HepG2 (cell line): ENCODE data around the gene YPEL3. TPM values are rescaled to one million over a fixed set of nuclear protein-coding genes. Genes with fewer than 3 reads are reported as not detected.

Experiments used
- NFAT5 ChIP-seq: sonication (generic); formaldehyde crosslinking; IDR thresholded peaks from 2 replicates; pipeline ENCODE4 v1.4.0; 2020; ENCODE audit warnings: missing genetic modification reagents
- ZSCAN21 ChIP-seq: sonication (generic); formaldehyde crosslinking; IDR thresholded peaks from 2 replicates; pipeline ENCODE4 v1.8.0; 2022; ENCODE audit warnings: mild to moderate bottlenecking, missing genetic modification reagents, moderate library complexity, borderline replicate concordance
- polyA plus RNA-seq, 8 experiments: library from polyadenylated mRNA; depleted of rRNA in 3 of 8; stranded (reverse) in 7 of 8; unstranded in 1 of 8; fragments of >200 nt; fragmentation: Illumina TruSeq in 4 of 8; extraction: Trizol in 4 of 8; gene quantifications; 2 replicates each; pipeline versions ENCODE4 v1.2.1 to v1.2.3, GENCODE V29; 2011 to 2016; ENCODE audit warnings: low read depth in 4 of 8, missing spikeins in 1 of 8, mixed read lengths in 1 of 8; ENCODE audit not compliant: insufficient read depth in 1 of 8
- total RNA-seq, 5 experiments: library from RNA; depleted of rRNA; stranded (reverse); fragments of >200 nt; fragmentation: Illumina TruSeq; extraction: Trizol; gene quantifications; 2 replicates each; pipeline ENCODE4 v1.2.3, GENCODE V29; 2016; ENCODE audit warnings: low read depth in 1 of 5
- TF ChIP-seq, protein P1 (sequence below): sonication (generic); formaldehyde crosslinking; IDR thresholded peaks from 2 replicates; pipeline ENCODE4 v1.5.0; 2020; ENCODE audit warnings: mild to moderate bottlenecking, missing genetic modification reagents, borderline replicate concordance
- TF ChIP-seq, protein P2 (sequence below): sonication (generic); formaldehyde crosslinking; IDR thresholded peaks from 2 replicates; pipeline ENCODE4 v1.5.1; 2020; ENCODE audit warnings: mild to moderate bottlenecking, missing genetic modification reagents, borderline replicate concordance
- TF ChIP-seq, protein P3 (sequence below): sonication (generic); formaldehyde crosslinking; IDR thresholded peaks from 2 replicates; pipeline ENCODE4 v1.9.0; 2021; ENCODE audit warnings: missing genetic modification reagents, borderline replicate concordance
- TF ChIP-seq, protein P4 (sequence below): IDR thresholded peaks from 2 replicates; pipeline ENCODE4 v1.6.1; 2016; ENCODE audit warnings: low read depth

YPEL3 gene
- total and polyA plus RNA-seq, 2 of the 13 experiments (the other 11 are each of a cell fraction or from before 2014, with no cell fraction given): 5.4 to 47.0 TPM

- TF ChIP-seq, protein P1, sequence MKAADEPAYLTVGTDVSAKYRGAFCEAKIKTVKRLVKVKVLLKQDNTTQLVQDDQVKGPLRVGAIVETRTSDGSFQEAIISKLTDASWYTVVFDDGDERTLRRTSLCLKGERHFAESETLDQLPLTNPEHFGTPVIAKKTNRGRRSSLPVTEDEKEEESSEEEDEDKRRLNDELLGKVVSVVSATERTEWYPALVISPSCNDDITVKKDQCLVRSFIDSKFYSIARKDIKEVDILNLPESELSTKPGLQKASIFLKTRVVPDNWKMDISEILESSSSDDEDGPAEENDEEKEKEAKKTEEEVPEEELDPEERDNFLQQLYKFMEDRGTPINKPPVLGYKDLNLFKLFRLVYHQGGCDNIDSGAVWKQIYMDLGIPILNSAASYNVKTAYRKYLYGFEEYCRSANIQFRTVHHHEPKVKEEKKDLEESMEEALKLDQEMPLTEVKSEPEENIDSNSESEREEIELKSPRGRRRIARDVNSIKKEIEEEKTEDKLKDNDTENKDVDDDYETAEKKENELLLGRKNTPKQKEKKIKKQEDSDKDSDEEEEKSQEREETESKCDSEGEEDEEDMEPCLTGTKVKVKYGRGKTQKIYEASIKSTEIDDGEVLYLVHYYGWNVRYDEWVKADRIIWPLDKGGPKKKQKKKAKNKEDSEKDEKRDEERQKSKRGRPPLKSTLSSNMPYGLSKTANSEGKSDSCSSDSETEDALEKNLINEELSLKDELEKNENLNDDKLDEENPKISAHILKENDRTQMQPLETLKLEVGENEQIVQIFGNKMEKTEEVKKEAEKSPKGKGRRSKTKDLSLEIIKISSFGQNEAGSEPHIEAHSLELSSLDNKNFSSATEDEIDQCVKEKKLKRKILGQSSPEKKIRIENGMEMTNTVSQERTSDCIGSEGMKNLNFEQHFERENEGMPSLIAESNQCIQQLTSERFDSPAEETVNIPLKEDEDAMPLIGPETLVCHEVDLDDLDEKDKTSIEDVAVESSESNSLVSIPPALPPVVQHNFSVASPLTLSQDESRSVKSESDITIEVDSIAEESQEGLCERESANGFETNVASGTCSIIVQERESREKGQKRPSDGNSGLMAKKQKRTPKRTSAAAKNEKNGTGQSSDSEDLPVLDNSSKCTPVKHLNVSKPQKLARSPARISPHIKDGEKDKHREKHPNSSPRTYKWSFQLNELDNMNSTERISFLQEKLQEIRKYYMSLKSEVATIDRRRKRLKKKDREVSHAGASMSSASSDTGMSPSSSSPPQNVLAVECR (CRISPR knock-in tag): peak; percentile 78; the same call in 1 of the 2 replicates
- TF ChIP-seq, protein P2, sequence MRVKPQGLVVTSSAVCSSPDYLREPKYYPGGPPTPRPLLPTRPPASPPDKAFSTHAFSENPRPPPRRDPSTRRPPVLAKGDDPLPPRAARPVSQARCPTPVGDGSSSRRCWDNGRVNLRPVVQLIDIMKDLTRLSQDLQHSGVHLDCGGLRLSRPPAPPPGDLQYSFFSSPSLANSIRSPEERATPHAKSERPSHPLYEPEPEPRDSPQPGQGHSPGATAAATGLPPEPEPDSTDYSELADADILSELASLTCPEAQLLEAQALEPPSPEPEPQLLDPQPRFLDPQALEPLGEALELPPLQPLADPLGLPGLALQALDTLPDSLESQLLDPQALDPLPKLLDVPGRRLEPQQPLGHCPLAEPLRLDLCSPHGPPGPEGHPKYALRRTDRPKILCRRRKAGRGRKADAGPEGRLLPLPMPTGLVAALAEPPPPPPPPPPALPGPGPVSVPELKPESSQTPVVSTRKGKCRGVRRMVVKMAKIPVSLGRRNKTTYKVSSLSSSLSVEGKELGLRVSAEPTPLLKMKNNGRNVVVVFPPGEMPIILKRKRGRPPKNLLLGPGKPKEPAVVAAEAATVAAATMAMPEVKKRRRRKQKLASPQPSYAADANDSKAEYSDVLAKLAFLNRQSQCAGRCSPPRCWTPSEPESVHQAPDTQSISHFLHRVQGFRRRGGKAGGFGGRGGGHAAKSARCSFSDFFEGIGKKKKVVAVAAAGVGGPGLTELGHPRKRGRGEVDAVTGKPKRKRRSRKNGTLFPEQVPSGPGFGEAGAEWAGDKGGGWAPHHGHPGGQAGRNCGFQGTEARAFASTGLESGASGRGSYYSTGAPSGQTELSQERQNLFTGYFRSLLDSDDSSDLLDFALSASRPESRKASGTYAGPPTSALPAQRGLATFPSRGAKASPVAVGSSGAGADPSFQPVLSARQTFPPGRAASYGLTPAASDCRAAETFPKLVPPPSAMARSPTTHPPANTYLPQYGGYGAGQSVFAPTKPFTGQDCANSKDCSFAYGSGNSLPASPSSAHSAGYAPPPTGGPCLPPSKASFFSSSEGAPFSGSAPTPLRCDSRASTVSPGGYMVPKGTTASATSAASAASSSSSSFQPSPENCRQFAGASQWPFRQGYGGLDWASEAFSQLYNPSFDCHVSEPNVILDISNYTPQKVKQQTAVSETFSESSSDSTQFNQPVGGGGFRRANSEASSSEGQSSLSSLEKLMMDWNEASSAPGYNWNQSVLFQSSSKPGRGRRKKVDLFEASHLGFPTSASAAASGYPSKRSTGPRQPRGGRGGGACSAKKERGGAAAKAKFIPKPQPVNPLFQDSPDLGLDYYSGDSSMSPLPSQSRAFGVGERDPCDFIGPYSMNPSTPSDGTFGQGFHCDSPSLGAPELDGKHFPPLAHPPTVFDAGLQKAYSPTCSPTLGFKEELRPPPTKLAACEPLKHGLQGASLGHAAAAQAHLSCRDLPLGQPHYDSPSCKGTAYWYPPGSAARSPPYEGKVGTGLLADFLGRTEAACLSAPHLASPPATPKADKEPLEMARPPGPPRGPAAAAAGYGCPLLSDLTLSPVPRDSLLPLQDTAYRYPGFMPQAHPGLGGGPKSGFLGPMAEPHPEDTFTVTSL (CRISPR knock-in tag): peak; percentile 95
- TF ChIP-seq, protein P3, sequence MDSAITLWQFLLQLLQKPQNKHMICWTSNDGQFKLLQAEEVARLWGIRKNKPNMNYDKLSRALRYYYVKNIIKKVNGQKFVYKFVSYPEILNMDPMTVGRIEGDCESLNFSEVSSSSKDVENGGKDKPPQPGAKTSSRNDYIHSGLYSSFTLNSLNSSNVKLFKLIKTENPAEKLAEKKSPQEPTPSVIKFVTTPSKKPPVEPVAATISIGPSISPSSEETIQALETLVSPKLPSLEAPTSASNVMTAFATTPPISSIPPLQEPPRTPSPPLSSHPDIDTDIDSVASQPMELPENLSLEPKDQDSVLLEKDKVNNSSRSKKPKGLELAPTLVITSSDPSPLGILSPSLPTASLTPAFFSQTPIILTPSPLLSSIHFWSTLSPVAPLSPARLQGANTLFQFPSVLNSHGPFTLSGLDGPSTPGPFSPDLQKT (CRISPR knock-in tag): no peak
- TF ChIP-seq, protein P4, sequence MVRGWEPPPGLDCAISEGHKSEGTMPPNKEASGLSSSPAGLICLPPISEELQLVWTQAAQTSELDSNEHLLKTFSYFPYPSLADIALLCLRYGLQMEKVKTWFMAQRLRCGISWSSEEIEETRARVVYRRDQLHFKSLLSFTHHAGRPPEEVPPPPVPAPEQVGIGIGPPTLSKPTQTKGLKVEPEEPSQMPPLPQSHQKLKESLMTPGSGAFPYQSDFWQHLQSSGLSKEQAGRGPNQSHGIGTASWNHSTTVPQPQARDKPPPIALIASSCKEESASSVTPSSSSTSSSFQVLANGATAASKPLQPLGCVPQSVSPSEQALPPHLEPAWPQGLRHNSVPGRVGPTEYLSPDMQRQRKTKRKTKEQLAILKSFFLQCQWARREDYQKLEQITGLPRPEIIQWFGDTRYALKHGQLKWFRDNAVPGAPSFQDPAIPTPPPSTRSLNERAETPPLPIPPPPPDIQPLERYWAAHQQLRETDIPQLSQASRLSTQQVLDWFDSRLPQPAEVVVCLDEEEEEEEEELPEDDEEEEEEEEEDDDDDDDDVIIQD: peak; percentile 90; the same call in 1 of the 2 replicates
- TF ChIP-seq ZSCAN21 (CRISPR knock-in tag): 0 out of 2 replicates have a peak, but pooled peaks have one; percentile 58
- no peak for TF ChIP-seq NFAT5
Measured at GRCh38 chr16:30139583-30140481, 43.8 kb upstream of the YPEL3 start (continued).
